GM19099 (cell line): ENCODE data around the gene ANO7.

Experiments used
- POLR2A ChIP-seq: IDR thresholded peaks from 3 replicates; pipeline ENCODE4 v1.6.1; 2011; ENCODE audit warnings: low read depth; ENCODE audit not compliant: insufficient read length; ENCODE audit errors: extremely low read depth

ANO7 gene

DNA sequence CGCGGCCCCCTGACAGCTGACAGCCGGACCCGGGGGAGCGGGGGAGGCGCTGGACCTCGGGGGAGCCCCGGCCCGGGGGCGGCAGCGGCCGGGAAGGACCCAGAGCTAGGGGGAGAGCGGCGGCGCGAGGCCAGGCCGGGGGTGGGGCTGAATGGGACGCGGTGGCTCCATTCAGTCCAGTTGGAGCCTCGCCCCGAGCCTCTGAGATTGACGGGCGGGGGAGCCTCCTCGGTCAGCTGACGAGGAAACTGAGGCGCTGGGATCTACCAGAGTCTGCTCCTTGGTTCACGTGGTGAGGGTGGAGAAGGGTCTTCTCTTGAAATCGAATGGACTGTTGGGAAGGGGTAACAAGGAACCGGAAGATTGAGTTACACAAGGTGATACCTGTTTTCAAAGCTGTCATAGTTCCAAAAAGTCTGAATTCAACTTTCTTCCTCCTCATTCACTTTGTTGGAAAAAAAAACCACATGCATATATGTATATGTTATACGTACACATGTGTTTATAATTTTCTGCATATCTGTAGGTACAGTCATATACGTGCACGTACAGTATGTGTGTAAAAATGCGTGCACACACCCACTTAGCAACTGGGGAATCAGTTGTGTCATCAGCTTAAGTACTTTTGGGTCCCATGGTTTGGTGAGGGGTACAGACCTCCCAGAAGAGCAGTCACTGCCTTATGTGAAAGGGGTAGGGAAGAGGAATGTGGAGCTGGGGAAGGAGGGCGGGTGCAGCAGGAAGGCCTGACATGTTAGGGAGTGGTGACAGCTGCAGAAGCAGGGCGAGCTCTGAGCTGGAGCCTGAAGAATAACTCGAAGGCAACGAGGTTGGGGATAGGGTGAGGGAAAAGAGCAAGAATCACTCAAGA, 37.6 kb upstream of the ANO7 start:
- no peak for TF ChIP-seq POLR2A

DNA sequence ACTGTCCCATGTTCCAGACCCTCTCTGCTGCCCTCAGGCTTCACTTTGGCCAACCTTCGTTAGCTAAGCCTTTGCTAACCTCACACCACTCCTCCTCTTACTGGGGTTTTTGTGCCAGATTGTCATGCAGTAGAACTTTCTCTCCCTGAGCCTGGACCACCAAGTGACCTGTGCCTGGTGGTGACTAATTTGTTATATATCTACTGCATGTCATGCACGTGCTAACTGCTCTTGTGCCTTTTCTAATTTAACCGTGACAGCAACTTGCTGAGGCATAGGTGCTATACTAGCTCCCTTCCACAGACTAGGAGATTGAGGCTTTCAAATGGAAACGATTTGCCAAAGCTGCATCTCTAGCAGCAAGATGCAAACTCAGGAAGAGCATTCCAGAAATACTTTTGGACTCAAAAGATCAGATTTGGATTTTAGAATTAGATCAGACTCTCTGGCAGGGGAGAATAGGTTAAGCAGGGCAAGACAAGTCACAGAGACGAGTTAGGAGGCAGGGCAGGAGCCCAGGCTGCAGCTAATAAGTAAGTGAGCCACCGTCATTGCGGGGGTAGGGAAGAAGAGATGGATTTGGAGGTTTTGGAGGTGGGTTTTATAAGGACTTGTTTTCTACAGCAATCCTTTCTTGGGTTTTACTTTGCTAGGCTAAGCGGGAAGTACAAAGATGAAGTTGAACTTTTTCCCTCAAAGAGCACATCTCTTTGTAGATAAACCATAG, 36.4 kb upstream of the ANO7 start:
- TF ChIP-seq POLR2A, result no peak

DNA sequence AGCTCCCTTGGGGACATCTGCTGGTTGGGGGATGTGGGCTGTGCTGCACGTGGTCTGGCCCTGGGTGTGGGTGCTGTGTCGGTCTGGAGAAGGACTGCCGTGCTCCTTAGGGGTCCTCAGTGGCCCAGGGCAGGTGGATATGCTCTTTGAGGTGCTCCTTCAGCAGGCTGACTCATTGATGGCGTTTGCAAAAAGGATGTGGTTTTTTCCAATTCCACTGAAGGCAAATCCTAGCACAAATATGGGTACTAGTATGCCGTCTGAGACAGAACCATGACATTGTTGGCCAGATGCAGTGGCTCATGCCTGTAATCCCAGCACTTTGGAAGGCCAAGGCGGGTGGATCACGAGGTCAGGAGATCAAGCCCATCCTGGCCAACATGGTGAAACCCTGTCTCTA, 34.9 kb upstream of the ANO7 start:
- no peak for TF ChIP-seq POLR2A

DNA sequence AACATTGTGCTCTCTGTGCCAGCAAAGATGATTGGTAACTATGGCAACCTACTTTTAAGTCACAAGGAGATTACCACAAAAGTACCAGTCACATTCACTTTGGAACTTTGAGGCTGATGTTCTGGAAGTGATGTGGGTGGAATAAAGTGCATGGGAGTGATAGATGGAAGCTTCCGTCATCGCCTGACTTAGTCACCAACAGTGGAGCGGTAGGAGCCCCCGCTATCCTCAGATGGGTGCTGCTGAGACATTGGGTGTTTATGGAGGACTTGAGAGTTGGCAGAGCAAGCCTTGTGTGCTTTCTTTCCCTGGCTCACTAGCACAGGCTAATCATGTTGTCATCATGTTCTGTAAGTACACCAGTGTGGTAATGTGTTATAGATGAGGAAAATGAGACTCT, 33.6 kb upstream of the ANO7 start:
- TF ChIP-seq POLR2A, result no peak

DNA sequence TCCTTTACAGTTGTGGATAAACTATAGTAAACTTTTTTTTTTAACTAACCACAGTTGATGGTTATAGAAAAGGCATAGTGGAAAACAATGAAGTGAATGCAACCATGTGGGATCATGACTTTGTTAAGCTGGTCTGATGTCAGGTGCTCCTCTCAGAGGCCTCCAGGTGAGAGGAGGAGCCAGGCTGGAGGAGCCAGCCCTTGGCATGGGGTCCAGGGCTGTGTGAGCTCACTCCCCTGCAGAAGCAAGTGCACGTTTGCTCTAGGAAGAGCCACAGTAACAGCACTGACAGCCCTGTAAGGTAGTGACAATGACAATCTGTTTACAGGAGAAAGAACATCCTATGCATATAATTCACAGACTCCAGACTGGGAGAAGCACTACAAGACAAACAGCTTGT, 32.5 kb upstream of the ANO7 start:
- no peak for TF ChIP-seq POLR2A

DNA sequence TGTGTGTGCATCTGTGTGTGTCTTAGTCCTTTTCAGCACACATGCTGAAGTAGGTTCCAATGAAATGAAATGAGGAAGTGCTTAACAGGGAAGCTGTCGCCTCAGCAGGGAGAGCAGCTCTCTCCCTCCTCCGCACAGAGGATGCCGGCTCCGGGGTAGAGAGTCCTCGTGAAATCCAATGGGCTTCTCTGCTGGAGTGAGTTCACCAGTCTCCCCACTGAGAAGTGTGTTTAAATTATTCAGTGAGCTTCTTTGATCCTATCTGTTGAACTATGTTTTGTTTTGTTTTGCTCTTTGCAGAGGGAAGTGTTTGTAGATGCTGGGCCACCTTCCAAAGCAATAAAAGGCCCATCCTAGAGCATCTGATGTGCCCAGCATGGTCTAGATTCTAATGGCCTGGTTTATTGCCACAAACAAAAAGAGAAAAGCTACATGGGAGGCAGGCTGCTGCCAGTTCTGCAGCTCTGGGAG, 31.5 kb upstream of the ANO7 start:
- no peak for TF ChIP-seq POLR2A

DNA sequence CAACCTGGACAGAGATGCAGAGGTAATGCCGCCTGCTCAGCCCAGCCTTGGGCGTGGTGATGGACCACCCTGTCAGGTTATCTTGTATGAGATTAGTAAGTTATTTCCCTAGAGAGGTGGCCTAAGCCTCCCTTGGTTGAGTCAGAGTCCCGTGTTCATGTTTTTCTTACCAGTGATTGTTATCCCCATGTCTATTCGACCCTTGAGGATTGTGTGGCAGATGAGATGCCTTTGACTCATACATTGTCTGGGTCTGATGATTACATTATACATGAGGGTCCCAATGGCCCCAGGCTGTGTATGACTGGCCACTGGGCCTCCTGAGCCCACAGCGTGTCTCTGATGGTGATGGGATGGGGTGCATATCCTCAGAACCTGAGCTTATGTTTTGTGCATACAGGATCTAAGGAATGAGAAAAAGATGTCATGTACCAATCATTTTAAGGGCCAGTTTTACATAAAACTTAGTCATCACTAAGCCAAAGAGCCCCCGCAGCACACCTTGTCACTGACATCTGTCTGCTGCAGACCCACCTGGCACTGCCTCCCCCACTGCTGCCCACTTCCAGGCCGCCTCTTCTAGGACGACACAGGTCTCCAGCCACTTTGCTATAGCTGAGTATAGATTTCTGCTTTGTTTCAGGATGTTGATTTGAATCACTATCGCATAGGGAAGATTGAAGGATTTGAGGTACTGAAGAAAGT, 30.5 kb upstream of the ANO7 start:
- no peak for TF ChIP-seq POLR2A

DNA sequence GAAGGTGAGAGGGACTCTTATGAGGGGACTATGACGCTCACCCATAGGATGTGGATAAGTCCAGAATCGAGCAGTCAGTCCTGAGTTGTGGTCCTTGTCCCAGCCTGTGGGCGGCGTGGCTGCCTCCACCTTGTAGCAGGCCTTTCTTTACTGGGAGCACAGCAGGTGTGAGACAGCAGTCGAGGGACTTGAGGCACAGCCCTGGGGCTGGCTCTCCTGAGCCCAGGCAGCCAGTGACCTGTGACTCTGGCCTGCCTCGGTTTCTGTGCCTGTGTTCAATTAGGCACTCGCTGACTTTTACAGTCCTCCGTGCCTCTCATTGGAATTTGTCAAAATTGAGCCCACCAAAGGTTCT, 30.0 kb upstream of the ANO7 start:
- TF ChIP-seq POLR2A, result no peak

DNA sequence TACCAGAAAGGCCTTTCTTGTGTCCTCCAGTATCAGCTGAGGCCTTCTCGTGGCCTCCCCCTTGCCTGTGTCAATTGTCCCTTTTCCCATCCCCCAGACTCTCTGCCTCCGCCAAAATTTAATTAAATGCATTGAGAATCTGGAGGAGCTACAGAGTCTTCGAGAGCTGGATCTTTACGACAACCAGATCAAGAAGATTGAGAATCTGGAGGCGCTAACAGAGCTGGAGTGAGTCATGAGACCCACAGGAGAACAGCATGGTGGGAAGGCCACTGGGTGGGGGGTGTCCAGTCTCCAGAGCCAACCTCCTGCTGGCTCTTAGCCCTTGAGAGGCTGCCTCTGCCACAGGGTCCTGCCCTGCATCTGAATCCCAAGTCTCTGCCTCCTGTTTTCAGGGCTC, 29.4 kb upstream of the ANO7 start:
- TF ChIP-seq POLR2A, result no peak

DNA sequence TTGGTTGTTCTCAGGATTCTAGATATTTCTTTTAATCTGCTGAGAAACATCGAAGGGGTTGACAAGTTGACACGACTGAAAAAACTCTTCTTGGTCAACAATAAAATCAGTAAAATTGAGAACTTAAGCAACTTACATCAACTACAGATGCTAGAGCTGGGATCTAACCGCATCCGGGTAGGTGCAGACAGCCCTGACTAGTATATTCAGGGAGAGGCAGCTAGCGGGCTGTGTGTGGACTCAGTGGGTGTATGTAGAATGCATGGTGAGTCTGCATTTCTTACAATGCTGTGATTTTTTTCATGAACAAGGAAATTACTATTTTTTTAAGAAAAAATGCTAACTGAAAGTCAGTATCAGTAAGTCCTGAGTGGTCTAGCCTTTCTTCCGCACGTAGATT, 28.2 kb upstream of the ANO7 start:
- no peak for TF ChIP-seq POLR2A

DNA sequence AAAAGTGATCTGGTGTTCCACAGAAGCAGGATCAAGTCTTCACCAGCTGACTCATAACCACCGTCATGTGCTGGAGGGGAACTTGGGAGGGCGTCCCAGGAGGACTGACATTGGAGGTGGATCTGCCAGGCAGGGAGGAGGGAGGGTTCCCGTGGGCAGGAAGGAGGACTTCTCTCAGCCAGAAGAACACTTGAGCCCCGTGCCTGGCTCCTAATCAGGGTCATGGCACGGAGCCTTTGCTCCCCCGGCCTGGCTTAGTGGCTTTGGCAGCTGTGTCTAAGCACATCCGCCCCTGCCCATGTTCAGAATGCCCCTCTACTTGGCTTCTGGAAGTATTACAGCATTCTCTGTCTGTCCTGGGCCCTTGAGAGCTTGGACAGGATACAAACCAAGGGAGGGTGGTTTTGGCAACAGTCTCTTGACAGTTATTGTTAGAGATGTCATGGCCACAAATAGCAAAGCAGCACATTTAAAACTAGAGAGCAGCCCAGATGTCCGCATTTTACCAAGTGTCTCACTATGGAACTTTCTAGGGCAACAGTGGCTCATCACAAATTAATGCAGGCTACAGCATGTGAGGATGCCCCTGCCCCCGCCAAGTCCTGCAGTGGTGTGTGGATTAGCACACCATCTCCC, 26.7 kb upstream of the ANO7 start:
- no peak for TF ChIP-seq POLR2A

DNA sequence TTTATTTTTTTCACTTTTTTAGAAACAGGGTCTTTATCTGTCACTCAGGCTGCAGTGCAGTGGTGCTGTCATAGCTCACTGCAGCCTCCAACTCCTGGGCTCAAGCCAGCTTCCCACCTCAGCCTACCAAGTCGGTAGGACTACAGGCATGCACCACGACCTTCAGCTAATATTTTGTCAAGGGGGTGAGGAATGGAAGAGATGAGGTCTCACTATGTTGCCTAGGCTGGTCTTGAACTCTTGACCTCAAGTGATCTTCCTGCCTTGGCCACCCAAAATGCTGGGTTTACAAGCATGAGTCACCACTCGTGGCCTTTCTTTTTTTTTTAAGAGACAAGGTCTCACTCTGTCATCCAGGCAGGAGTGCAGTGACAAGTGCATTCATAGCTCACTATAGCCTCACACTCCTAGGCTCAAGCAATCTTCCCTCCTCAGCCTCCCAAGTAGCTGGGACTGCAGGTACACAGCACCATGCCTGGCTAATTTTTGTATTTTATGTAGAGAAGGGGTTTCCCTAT, 24.8 kb upstream of the ANO7 start:
- TF ChIP-seq POLR2A, result no peak

DNA sequence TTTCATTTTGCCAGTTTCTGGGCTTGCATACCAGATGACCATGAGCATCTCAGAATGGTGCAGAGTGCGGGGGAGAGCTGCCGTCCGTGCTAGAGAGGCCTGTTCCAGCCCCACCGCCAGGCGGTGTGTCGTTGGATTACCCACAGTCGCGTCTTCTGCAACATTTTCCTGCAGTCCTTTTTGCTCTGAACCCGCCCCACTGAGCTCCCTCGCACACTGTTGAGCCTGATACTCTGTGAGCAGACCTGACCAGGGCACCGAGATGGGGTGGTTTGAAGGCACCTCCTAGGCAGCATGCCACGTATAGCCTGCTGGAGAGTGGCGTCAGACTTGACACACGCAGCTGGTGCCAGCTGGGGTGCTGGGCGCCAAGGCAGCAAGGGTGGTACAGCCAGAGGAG, 20.1 kb upstream of the ANO7 start:
- TF ChIP-seq POLR2A, result no peak

DNA sequence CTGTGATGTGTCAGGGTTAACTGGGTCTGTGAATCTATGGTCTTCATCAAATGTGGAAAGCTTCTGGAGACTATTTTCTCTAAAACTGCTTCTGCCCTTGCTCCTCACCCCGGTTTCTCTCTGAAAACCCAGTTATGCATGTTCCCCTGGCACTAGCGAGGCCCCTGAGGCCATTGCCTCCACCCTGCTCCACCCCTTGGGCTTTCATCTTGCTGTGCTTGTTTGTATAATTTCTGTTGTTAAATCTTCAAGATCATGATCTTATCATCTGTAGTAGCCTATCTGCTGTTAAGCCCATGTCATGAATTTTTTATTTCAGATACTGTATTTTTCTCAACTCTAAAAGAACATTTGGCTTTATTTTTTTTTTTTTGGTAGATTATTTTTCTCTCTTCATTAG, 14.9 kb upstream of the ANO7 start:
- TF ChIP-seq POLR2A, result no peak
